WTC11 (cell line): ENCODE data around the gene SAC3D1.

Source experiments
- E2F4 ChIP-seq: sonication (generic); formaldehyde crosslinking; IDR thresholded peaks from 2 replicates; pipeline ENCODE4 v1.8.1; 2022; ENCODE audit warnings: low read depth, mild to moderate bottlenecking, moderate library complexity, missing genetic modification reagents, borderline replicate concordance
- ELF4 ChIP-seq: sonication (generic); formaldehyde crosslinking; IDR thresholded peaks from 2 replicates; pipeline ENCODE4 v1.8.1; 2022; ENCODE audit warnings: low read depth, mild to moderate bottlenecking, moderate library complexity, missing genetic modification reagents
- IRF2 ChIP-seq: sonication (generic); formaldehyde crosslinking; IDR thresholded peaks from 2 replicates; pipeline ENCODE4 v1.8.0; 2022; ENCODE audit warnings: low read depth, missing genetic modification reagents, borderline replicate concordance
- NFE2L1 ChIP-seq: sonication (generic); formaldehyde crosslinking; IDR thresholded peaks from 2 replicates; pipeline ENCODE4 v1.8.1; 2023; ENCODE audit warnings: missing genetic modification reagents
- NFYB ChIP-seq: sonication (generic); formaldehyde crosslinking; conservative IDR thresholded peaks from 2 replicates; pipeline ENCODE4 v1.8.0; 2022; ENCODE audit warnings: low read depth, missing genetic modification reagents
- SMAD4 ChIP-seq: sonication (generic); formaldehyde crosslinking; IDR thresholded peaks from 2 replicates; pipeline ENCODE4 v1.8.0; 2022; ENCODE audit warnings: mild to moderate bottlenecking, missing genetic modification reagents
- TEAD4 ChIP-seq: sonication (generic); formaldehyde crosslinking; IDR thresholded peaks from 2 replicates; pipeline ENCODE4 v1.8.0; 2022; ENCODE audit warnings: mild to moderate bottlenecking, missing genetic modification reagents
- USF2 ChIP-seq: sonication (generic); formaldehyde crosslinking; IDR thresholded peaks from 2 replicates; pipeline ENCODE4 v1.8.1; 2023; ENCODE audit warnings: mild to moderate bottlenecking, missing genetic modification reagents, moderate library complexity
- TF ChIP-seq, protein P1 (sequence below): fragments of 200-600 bp; IDR thresholded peaks from 2 replicates; pipeline ENCODE4 v1.8.0; 2022; ENCODE audit warnings: antibody characterized with exemption
- TF ChIP-seq, protein P2 (sequence below): sonication (generic); formaldehyde crosslinking; IDR thresholded peaks from 2 replicates; pipeline ENCODE4 v1.8.1; 2023; ENCODE audit warnings: mild to moderate bottlenecking, missing genetic modification reagents
- TF ChIP-seq, protein P3 (sequence below): sonication (generic); formaldehyde crosslinking; IDR thresholded peaks from 2 replicates; pipeline ENCODE4 v1.8.0; 2022; ENCODE audit warnings: mild to moderate bottlenecking, missing genetic modification reagents

DNA sequence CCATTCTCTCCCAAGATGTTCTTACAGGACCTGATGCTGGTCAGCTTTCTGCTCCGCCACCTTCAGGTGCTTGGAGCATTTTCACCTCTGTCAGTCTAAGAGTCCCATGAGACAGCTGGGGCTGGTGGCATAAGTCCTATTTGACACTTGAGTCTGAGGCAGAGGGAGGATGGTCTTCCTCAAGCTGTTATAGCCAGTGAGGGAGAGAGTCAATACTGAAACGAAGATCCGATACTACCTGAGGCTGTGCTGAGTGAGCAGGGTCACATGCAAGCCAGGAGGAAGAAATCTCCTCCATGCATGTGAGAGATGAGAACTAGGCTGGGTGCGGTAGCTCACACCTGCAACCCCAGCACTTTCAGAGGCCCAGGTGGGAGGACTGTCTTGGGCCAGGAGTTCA lies 48.6 kb downstream of the SAC3D1 start:
- TF ChIP-seq, protein P1, sequence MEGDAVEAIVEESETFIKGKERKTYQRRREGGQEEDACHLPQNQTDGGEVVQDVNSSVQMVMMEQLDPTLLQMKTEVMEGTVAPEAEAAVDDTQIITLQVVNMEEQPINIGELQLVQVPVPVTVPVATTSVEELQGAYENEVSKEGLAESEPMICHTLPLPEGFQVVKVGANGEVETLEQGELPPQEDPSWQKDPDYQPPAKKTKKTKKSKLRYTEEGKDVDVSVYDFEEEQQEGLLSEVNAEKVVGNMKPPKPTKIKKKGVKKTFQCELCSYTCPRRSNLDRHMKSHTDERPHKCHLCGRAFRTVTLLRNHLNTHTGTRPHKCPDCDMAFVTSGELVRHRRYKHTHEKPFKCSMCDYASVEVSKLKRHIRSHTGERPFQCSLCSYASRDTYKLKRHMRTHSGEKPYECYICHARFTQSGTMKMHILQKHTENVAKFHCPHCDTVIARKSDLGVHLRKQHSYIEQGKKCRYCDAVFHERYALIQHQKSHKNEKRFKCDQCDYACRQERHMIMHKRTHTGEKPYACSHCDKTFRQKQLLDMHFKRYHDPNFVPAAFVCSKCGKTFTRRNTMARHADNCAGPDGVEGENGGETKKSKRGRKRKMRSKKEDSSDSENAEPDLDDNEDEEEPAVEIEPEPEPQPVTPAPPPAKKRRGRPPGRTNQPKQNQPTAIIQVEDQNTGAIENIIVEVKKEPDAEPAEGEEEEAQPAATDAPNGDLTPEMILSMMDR: no peak
- TF ChIP-seq TEAD4 (CRISPR knock-in tag) (no peak), E2F4 (no peak), NFYB (no peak), USF2 (CRISPR knock-in tag) (no peak), NFE2L1 (no peak), ELF4 (CRISPR knock-in tag) (no peak), SMAD4 (no peak), IRF2 (CRISPR knock-in tag) (no peak)
- TF ChIP-seq, protein P2, sequence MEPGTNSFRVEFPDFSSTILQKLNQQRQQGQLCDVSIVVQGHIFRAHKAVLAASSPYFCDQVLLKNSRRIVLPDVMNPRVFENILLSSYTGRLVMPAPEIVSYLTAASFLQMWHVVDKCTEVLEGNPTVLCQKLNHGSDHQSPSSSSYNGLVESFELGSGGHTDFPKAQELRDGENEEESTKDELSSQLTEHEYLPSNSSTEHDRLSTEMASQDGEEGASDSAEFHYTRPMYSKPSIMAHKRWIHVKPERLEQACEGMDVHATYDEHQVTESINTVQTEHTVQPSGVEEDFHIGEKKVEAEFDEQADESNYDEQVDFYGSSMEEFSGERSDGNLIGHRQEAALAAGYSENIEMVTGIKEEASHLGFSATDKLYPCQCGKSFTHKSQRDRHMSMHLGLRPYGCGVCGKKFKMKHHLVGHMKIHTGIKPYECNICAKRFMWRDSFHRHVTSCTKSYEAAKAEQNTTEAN (CRISPR knock-in tag): no peak
- TF ChIP-seq, protein P3, sequence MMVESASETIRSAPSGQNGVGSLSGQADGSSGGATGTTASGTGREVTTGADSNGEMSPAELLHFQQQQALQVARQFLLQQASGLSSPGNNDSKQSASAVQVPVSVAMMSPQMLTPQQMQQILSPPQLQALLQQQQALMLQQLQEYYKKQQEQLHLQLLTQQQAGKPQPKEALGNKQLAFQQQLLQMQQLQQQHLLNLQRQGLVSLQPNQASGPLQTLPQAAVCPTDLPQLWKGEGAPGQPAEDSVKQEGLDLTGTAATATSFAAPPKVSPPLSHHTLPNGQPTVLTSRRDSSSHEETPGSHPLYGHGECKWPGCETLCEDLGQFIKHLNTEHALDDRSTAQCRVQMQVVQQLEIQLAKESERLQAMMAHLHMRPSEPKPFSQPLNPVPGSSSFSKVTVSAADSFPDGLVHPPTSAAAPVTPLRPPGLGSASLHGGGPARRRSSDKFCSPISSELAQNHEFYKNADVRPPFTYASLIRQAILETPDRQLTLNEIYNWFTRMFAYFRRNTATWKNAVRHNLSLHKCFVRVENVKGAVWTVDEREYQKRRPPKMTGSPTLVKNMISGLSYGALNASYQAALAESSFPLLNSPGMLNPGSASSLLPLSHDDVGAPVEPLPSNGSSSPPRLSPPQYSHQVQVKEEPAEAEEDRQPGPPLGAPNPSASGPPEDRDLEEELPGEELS: no peak
